ENCODE results near the gene WDR38. TPM values are rescaled to one million over a fixed set of nuclear protein-coding genes. Genes with fewer than 3 reads are reported as not detected.

The WDR38 gene
- total and polyA plus RNA-seq, 9 of the 15 experiments (the other 6 are each of a cell fraction or from before 2014, with no cell fraction given): not detected

GRCh38 chr9:124899845-124900244 lies 46.6 kb downstream of the WDR38 start (continued):
- TF ChIP-seq E2F3 (CRISPR knock-in tag; IDR thresholded peaks at IDR 0.05) (no peak), CREM (IDR thresholded peaks at IDR 0.05; ENCODE audit: low read depth) (no peak), MED1 (CRISPR knock-in tag; IDR thresholded peaks at IDR 0.05; ENCODE audit: borderline replicate concordance) (no peak), ZNF263 (CRISPR knock-in tag; IDR thresholded peaks at IDR 0.05; ENCODE audit: borderline replicate concordance) (peak; percentile 38; the same call in 1 of the 2 replicates), BMI1 (IDR thresholded peaks at IDR 0.05; ENCODE audit: low read length) (no peak), NFATC3 (IDR thresholded peaks at IDR 0.05) (no peak), ZNF347 (CRISPR knock-in tag; IDR thresholded peaks at IDR 0.05; ENCODE audit: low read depth) (no peak), ZNF174 (CRISPR knock-in tag; IDR thresholded peaks at IDR 0.05) (no peak), ZNF655 (CRISPR knock-in tag; IDR thresholded peaks at IDR 0.05) (no peak), FOXK2 (conservative IDR thresholded peaks at IDR 0.05 in 1 of 2, IDR thresholded peaks at IDR 0.05 in 1 of 2; ENCODE audit: low read depth in 2 of 2) (peak; percentile 66 to 77; a peak in 1 of 4 replicates), ZC3H8 (IDR thresholded peaks at IDR 0.05) (no peak), KDM2B (CRISPR knock-in tag; IDR thresholded peaks at IDR 0.05) (no peak), MTA2 (IDR thresholded peaks at IDR 0.05; ENCODE audit: low read depth) (peak; percentile 56), ILK (tag; IDR thresholded peaks at IDR 0.05; ENCODE audit: borderline replicate concordance, low read depth) (no peak), BRCA1 (IDR thresholded peaks at IDR 0.05) (no peak), BRCA1 (CRISPR knock-in tag; IDR thresholded peaks at IDR 0.05) (no peak), ZNF764 (CRISPR knock-in tag; IDR thresholded peaks at IDR 0.05; ENCODE audit: low read depth) (no peak), TRIM24 (IDR thresholded peaks at IDR 0.05) (0 out of 4 replicates have a peak, but pooled peaks of 1 of the 2 experiments have one; percentile 26), SP1 (CRISPR knock-in tag; IDR thresholded peaks at IDR 0.05) (no peak), HEY1 (CRISPR knock-in tag; IDR thresholded peaks at IDR 0.05; ENCODE audit: borderline replicate concordance) (no peak), NFE2 (IDR thresholded peaks at IDR 0.05; ENCODE audit: low read depth) (peak; percentile 89), GTF2E2 (tag; IDR thresholded peaks at IDR 0.05) (no peak), ILF3 (IDR thresholded peaks at IDR 0.05; ENCODE audit: borderline replicate concordance) (no peak), YBX1 (IDR thresholded peaks at IDR 0.05) (no peak), ZNF830 (CRISPR knock-in tag; IDR thresholded peaks at IDR 0.05) (no peak), PHTF2 (CRISPR knock-in tag; IDR thresholded peaks at IDR 0.05) (no peak), ZBED1 (IDR thresholded peaks at IDR 0.05) (no peak), ELF1 (tag; IDR thresholded peaks at IDR 0.05) (no peak), HNRNPK (IDR thresholded peaks at IDR 0.05; ENCODE audit: low read depth, low read length, poor library complexity, severe bottlenecking) (no peak), ZNF57 (CRISPR knock-in tag; IDR thresholded peaks at IDR 0.05) (no peak), POLR3A (IDR thresholded peaks at IDR 0.05; ENCODE audit: borderline replicate concordance, extremely low read depth, insufficient read depth, insufficient read length) (no peak), NFIC (IDR thresholded peaks at IDR 0.05) (0 out of 2 replicates have a peak, but pooled peaks have one; percentile 25)

Data from K562 (cell line).